ENCODE results near the gene ATG16L2. TPM values are rescaled to one million over a fixed set of nuclear protein-coding genes. Genes with fewer than 3 reads are reported as not detected.

ATG16L2 gene
- total RNA-seq, 1 experiment from 2014 or later, result 17.3 TPM

GRCh38 chr11:72859126-72859525 is 44.9 kb downstream of the ATG16L2 start:
- Mint-ChIP-seq H3K9me3 (no peaks in the 10 kb centered on the region), H3K4me3 (no peak overlapping the region), H3K27me3 (ENCODE audit: low read depth) (no peaks in the 10 kb centered on the region), H3K4me1 (peaks cover 11 to 13% of the 10 kb centered on the region in 2 experiments), H3K36me3 (ENCODE audit: insufficient read depth in 1 of 3, low read depth in 3 of 3) (no peaks in the 10 kb centered on the region), H3K27ac (no peak overlapping the region; a peak in 1 of 7 replicates)
- H3K27me3 ChIP-seq (ENCODE audit: insufficient read depth, low read length), result no peaks in the 10 kb centered on the region
- H3K79me2 ChIP-seq (ENCODE audit: insufficient read depth, low read length), result no peaks in the 10 kb centered on the region
- H2BK120ac ChIP-seq (ENCODE audit: low read depth, low read length, poor library complexity, severe bottlenecking), result no peak overlapping the region
- H3T11ph ChIP-seq (ENCODE audit: low read length), result no peak overlapping the region
- H3K9ac ChIP-seq (ENCODE audit: extremely low read depth, insufficient read length, low read length), result no peak overlapping the region
- no peak overlapping the region for H3K4me2 ChIP-seq (ENCODE audit: insufficient read depth, insufficient read length, low read length)
- H4K8ac ChIP-seq (replicated peaks; ENCODE audit: insufficient read length, low read depth, low read length), result no peak overlapping the region
- no peak overlapping the region for H3K14ac ChIP-seq (ENCODE audit: insufficient read depth, low read length)
- no peak overlapping the region for H3K27ac ChIP-seq (ENCODE audit: insufficient read length, low read depth, low read length)
- H3K23ac ChIP-seq (ENCODE audit: insufficient read length, low read depth, low read length), result no peak overlapping the region
- no peak overlapping the region for H4K91ac ChIP-seq (ENCODE audit: insufficient read length, low read depth, low read length)
- no peak overlapping the region for H2BK15ac ChIP-seq (ENCODE audit: low read depth, low read length)
- H3K9me3 ChIP-seq (ENCODE audit: control insufficient read depth, low read depth, low read length), result no peaks in the 10 kb centered on the region
- H2AK5ac ChIP-seq (ENCODE audit: insufficient read length, low read length), result no peak overlapping the region
- H2BK20ac ChIP-seq (ENCODE audit: low read depth, low read length, poor library complexity, severe bottlenecking), result no peak overlapping the region
- H3K79me1 ChIP-seq (ENCODE audit: insufficient read depth, low read depth, low read length, poor library complexity, severe bottlenecking), result no peaks in the 10 kb centered on the region
- TF ChIP-seq CTCF (conservative IDR thresholded peaks at IDR 0.05), result no peak
- no CpG with 5 or more reads among the region's 3 CpGs for WGBS (ENCODE audit: extremely low coverage, insufficient read length, low lambda C conversion rate)
- H4K5ac ChIP-seq (ENCODE audit: insufficient read length, low read depth, low read length), result no peak overlapping the region
- no peak for DNase-seq
- H3K23me2 ChIP-seq (ENCODE audit: insufficient read length, low read depth, low read length, poor library complexity, severe bottlenecking), result no peaks in the 10 kb centered on the region
- no peak overlapping the region for H3K4ac ChIP-seq (ENCODE audit: low read depth, low read length)
- H4K20me1 ChIP-seq (ENCODE audit: control insufficient read depth, insufficient read depth, insufficient read length), result no peaks in the 10 kb centered on the region
- H3K4me1 ChIP-seq (ENCODE audit: insufficient read depth, low read length), result no peaks in the 10 kb centered on the region
- H2BK5ac ChIP-seq (ENCODE audit: insufficient read length, low read length), result no peak overlapping the region
- H2BK12ac ChIP-seq (ENCODE audit: insufficient read length, low read depth, low read length), result no peak overlapping the region
- H3K18ac ChIP-seq (ENCODE audit: insufficient read length, low read depth, low read length), result no peak overlapping the region
- no peak overlapping the region for H3K56ac ChIP-seq (ENCODE audit: insufficient read length, low read depth, low read length)
- no peak overlapping the region for H2AFZ ChIP-seq (ENCODE audit: low read length)
